Stimulated activated CD4-positive, alpha-beta T cell treated with anti-CD3 and anti-CD28 coated beads, Interleukin-15, amount 100 ng/mL, for 48 hours (primary cell): ENCODE measurements around the gene SDS.
"Not testable (repeated sequence)": the region's sequence is repeated elsewhere in the genome, so short reads cannot be mapped to it uniquely, and the experiment has no call there.

Experiments used
- DNase-seq, 2 donors: peaks; one replicate each; pipeline ENCODE4 v3.0.0-alpha.2; 2020; ENCODE audit warnings: low read depth in 2 of 2

The SDS gene

DNA sequence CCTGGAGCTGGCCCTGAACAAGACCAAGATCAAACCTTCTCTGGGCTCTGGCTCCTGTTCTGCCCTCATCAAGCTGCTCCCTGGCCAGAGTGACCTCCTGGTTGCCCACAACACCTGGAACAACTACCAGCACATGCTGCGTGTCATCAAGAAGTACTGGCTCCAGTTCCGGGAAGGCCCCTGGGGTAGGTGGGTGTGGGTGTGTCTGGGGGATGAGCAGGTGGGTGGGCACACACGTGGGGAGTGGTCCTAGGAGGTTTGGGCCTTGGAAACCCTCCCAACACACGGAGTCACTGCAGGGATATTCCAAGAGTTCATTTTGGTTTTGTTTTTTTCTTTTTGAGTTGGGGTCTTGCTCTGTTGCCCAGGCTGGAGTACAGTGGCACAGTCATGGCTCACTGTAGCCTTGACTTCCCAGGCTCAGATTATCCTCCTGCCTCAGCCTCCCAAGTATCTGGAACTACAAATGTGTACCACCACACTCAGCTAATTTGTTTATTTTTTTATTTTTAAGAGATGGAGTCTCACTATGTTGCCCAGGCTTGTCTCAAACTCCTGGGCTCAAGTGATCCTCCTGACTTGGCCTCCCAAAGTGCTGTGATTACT, 28.8 kb downstream of the SDS start:
- no peak for DNase-seq

DNA sequence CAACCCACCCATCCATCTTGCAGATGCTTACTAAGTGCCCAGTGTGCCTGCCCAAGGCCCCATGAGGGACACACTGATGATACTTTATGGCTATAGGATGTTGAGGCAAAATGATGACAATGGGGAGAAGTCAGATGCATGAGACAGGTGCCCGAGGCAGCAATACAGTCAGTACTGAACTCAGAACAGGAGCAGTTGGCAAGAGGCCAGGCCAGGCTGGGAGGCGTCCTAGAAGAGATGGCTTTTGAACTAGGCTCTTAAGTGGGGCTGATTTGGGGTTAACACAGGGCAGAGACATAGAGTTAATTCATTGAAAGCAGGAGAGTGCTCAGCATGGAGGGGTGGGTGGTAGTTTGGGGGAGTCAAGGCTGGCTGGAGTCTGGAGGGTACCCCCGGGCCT, 29.7 kb downstream of the SDS start:
- DNase-seq = no peak

GRCh38 chr12:113373440-113373839, 30.2 kb downstream of the SDS start:
- DNase-seq = no peak

DNA sequence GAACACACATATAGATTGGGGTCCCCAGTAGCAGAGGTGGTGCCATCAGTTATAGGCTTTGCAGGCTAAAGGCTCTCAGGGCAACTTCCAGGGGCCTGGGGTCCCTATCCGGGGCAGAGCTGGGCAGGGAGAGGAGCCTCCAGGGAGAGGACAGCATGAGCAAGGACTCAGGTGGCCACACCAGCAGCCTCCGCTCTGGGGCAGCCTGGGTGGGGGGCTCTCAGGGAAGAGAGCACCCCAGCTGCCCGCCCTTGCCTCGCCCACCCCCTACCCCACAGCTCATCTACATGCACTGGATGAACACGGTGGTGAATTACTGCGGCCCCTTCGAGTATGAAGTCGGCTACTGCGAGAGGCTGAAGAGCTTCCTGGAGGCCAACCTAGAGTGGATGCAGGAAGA, 31.3 kb downstream of the SDS start:
- no peak for DNase-seq

- DNase-seq = no peak
Observed at GRCh38 chr12:113371808-113372207, 31.9 kb downstream of the SDS start.

- no peak for DNase-seq
Observed at GRCh38 chr12:113370923-113371682, 32.6 kb downstream of the SDS start.

GRCh38 chr12:113369391-113369985, 34.2 kb downstream of the SDS start:
- no peak for DNase-seq

- DNase-seq = no peak
Observed at GRCh38 chr12:113368331-113368730, 35.4 kb downstream of the SDS start.

DNA sequence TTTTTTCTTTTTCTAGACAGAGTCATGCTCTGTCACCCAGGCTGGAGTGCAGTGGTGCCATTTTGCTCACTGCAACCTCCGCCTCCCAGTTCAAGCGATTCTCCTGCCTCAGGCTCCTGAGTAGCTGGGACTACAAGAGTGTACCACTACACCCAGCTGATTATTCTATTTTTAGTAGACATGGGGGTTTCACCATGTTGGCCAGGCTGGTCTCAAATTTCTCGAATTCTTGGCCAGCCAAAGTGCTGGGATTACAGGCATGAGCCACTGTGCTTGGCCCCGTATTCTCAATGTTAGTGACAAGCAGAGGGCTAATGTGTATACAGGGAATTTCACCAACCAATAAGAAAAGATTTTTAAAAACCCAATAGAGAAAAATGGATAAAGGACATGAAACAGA, 36.9 kb downstream of the SDS start:
- DNase-seq = no peak

DNA sequence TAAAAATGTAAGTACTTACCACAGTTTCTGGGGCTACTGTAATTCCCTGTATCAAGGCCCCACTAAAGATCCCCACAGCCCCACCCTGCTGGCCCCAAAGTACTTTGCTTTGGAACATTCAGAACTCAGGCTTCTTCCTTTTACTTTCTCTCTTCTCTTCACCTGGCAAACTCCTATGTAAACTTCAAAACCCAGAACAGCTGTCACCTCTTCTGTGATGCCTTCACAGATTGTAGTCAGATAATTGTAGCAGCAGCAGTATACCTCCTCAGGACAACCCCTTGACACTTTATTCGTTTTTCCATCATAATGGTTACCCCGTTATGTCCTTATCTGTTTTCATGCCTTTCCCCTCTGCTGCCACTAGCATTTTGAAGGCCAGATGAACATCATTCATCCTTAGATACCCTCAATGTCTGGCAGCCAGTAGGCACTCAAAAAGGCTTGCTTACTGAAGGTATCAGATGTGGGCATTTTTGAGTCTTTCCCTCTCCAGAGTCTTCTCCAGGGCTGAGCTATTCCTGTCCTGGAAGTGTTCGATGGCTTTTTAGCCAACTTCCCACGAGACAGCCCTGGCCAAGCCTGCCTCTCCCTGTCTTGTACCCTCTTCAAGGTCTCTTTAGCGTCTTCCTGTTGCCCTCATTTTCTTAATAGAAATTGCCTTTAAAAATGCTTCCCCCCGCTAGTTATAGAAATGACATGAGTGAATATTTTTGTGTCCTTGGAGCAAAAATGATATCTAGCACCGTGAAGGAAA, 37.9 kb downstream of the SDS start:
- no peak for DNase-seq

DNA sequence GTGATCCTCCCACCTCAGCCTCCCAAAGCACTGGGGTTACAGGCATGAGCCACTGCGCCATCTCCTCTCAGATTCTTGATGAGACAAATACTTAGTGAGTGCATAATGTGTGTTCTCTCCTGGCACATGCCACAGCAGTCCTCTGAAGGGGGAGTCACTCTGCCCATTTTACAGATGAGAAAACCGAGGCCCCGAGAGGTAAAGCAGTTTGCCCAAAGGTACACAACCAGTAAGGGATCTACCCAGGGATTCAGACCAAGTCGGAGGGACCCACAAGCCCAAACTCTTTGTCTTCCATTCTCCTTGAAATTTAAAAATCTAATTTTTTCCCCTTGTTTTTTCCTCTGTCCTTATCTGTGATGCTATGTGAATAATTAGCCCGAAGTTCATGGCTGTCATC, 39.0 kb downstream of the SDS start:
- no peak for DNase-seq

- no peak for DNase-seq
Observed at GRCh38 chr12:113361574-113362370, 41.9 kb downstream of the SDS start.

- DNase-seq = no peak
Observed at GRCh38 chr12:113359939-113360748, 43.5 kb downstream of the SDS start.

GRCh38 chr12:113359133-113359938, 44.4 kb downstream of the SDS start:
- no peak for DNase-seq

GRCh38 chr12:113358381-113359132, 45.1 kb downstream of the SDS start, which contains the start of gene PLBD2:
Gene PLBD2 (plus strand): TSS chr12:113358587. CDS start chr12:113358601, 14 bp downstream.
- DNase-seq = peak; percentile 89 to 94

DNA sequence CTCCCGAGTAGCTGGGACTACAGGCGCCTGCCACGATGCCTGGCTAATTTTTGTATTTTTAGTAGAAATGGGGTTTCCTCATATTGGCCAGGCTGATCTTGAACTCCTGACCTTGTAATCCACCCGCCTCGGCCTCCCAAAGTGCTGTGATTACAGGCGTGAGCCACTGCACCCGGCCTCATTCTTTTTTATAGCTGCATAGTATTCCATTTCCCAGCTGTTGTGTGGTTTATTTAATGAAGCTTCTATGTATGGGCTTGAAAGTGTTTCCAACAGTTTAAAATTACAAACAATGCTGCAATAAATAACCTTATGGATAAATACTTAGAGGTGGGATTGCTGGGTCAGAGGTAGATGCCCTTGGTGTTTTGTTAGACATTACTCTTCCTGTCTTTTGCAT, 49.5 kb downstream of the SDS start:
- DNase-seq = not testable (repeated sequence)

DNA sequence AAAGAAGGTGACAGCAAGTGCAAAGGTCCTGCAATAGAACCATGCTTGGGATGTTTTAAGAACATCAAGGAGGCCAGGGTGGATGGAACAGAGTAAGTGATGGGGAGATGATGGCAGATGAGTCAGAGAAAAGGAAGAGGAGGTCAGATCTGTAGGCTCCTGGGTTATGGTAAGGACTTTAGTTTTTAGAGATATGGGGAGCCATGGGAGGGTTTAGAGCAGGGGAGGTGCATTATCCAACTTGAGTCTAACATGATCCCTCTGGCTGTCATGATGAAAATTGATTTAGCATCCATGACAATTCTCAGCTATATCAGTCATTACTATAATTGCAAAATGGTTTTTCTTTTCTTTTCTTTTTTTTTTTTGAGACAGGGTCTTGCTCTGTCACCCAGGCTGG, 52.6 kb downstream of the SDS start:
- no peak for DNase-seq

GRCh38 chr12:113348849-113349536, 54.7 kb downstream of the SDS start:
- no peak for DNase-seq
